HG03159 (cell line): ENCODE results near the gene OR2S2.
"Not testable (repeated sequence)": the region's sequence is repeated elsewhere in the genome, so short reads cannot be mapped to it uniquely, and the experiment has no call there.

Source experiments
- ATAC-seq: cut with Tn5 transposase; IDR thresholded peaks from one replicate; pipeline ENCODE4 v1.9.1; 2021; ENCODE audit warnings: mild to moderate bottlenecking, moderate library complexity; ENCODE audit not compliant: unreplicated experiment

OR2S2 gene

GRCh38 chr9:35958104-35958837 lies at the start of gene OR2S2:
OR2S2 (minus strand) TSS chr9:35958154; CDS start chr9:35958098, 56 bp downstream.
- ATAC-seq, result no peak

- peak; percentile 73 for ATAC-seq
These were observed 49.4 kb upstream of the OR2S2 start for GRCh38 chr9:36007316-36007708.

- ATAC-seq, result peak; percentile 57
These were observed 48.8 kb upstream of the OR2S2 start for GRCh38 chr9:36006549-36007315.

- no peak for ATAC-seq
These were observed 47.9 kb upstream of the OR2S2 start for GRCh38 chr9:36005891-36006290.

- no peak for ATAC-seq
These were observed 40.4 kb upstream of the OR2S2 start for GRCh38 chr9:35998333-35998732.

GRCh38 chr9:35997016-35997415 lies 39.1 kb upstream of the OR2S2 start:
- not testable (repeated sequence) for ATAC-seq

GRCh38 chr9:35996358-35996970 lies 38.5 kb upstream of the OR2S2 start:
- no peak for ATAC-seq

GRCh38 chr9:35994959-35995358 lies 37.0 kb upstream of the OR2S2 start:
- no peak for ATAC-seq

- no peak for ATAC-seq
These were observed 36.2 kb upstream of the OR2S2 start for GRCh38 chr9:35993976-35994720.

GRCh38 chr9:35993136-35993535 lies 35.2 kb upstream of the OR2S2 start:
- not testable (repeated sequence) for ATAC-seq

GRCh38 chr9:35990155-35990554 lies 32.2 kb upstream of the OR2S2 start:
- ATAC-seq, result no peak

- ATAC-seq, result no peak
These were observed 26.1 kb upstream of the OR2S2 start for GRCh38 chr9:35984021-35984420.

GRCh38 chr9:35981699-35982098 lies 23.7 kb upstream of the OR2S2 start:
- no peak for ATAC-seq

- no peak for ATAC-seq
These were observed 22.5 kb upstream of the OR2S2 start for GRCh38 chr9:35980289-35981011.

- ATAC-seq, result no peak
These were observed 20.8 kb upstream of the OR2S2 start for GRCh38 chr9:35978792-35979191.

GRCh38 chr9:35976726-35977125 lies 18.8 kb upstream of the OR2S2 start:
- no peak for ATAC-seq

GRCh38 chr9:35974800-35975199 lies 16.8 kb upstream of the OR2S2 start:
- no peak for ATAC-seq

GRCh38 chr9:35972093-35972492 lies 14.1 kb upstream of the OR2S2 start:
- no peak for ATAC-seq

GRCh38 chr9:35967042-35967441 lies 9.1 kb upstream of the OR2S2 start:
- no peak for ATAC-seq

GRCh38 chr9:35966433-35966832 lies 8.5 kb upstream of the OR2S2 start:
- no peak for ATAC-seq
